Neural cell (in vitro differentiated cells): Measurements from ENCODE around the gene KCNMB2. TPM values are rescaled to one million over a fixed set of nuclear protein-coding genes. Genes with fewer than 3 reads are reported as not detected.

Experiments used
- H2AFZ ChIP-seq: fragments of 200-600, 300-800 bp; sonication (generic), shearing (Covaris generic); 2 replicates; pipeline ENCODE4 v1.6.0; 2014; ENCODE audit warnings: low read depth, mild to moderate bottlenecking, antibody characterized with exemption, low read length, moderate library complexity
- H3F3A ChIP-seq: fragments of 200-600 bp; shearing (Covaris generic); 2 replicates; pipeline ENCODE4 v1.6.1; 2016; ENCODE audit warnings: mild to moderate bottlenecking, moderate library complexity, mixed read lengths, antibody characterized with exemption, low read length; ENCODE audit not compliant: insufficient read depth, poor library complexity, severe bottlenecking
- H3K27ac ChIP-seq: fragments of 200-600, 300-800 bp; sonication (generic), shearing (Covaris generic); 2 replicates; pipeline ENCODE4 v1.5.1; 2014; ENCODE audit warnings: mild to moderate bottlenecking, low read length, moderate library complexity
- H3K27me3 ChIP-seq: fragments of 300-800, 200-600 bp; sonication (generic), shearing (Covaris generic); 2 replicates; pipeline ENCODE4 v1.6.0; 2014; ENCODE audit warnings: mild to moderate bottlenecking, low read depth, low read length, moderate library complexity; ENCODE audit not compliant: insufficient read depth
- H3K36me3 ChIP-seq: fragments of 300-800, 200-600 bp; sonication (generic), shearing (Covaris generic); 2 replicates; pipeline ENCODE4 v1.5.1; 2014; ENCODE audit warnings: mild to moderate bottlenecking, antibody characterized with exemption, low read length, moderate library complexity; ENCODE audit not compliant: insufficient read depth
- H3K4me2 ChIP-seq: fragments of 300-800, 200-600 bp; sonication (generic), shearing (Covaris generic); 2 replicates; pipeline ENCODE4 v1.6.0; 2014; ENCODE audit warnings: mild to moderate bottlenecking, low read length
- H3K4me3 ChIP-seq: fragments of 300-800, 200-600 bp; sonication (generic), shearing (Covaris generic); 2 replicates; pipeline ENCODE4 v1.5.1; 2014; ENCODE audit warnings: mild to moderate bottlenecking, low read length, moderate library complexity
- H3K79me2 ChIP-seq: fragments of 200-600 bp; shearing (Covaris generic); replicated peaks from 2 replicates; pipeline ENCODE4 v1.6.0; 2014; ENCODE audit warnings: mild to moderate bottlenecking, low read length, moderate library complexity; ENCODE audit not compliant: insufficient read depth
- H3K9ac ChIP-seq: fragments of 300-800, 200-600 bp; sonication (generic), shearing (Covaris generic); 2 replicates; pipeline ENCODE4 v1.6.1; 2016; ENCODE audit warnings: mild to moderate bottlenecking, low read length, mixed read lengths
- H3K9me2 ChIP-seq: fragments of 200-600 bp; shearing (Covaris generic); 2 replicates; pipeline ENCODE4 v1.6.1; 2016; ENCODE audit warnings: mild to moderate bottlenecking, low read length, mixed read lengths; ENCODE audit not compliant: insufficient read depth
- H3K9me3 ChIP-seq: fragments of 200-600, 300-800 bp; sonication (generic), shearing (Covaris generic); 2 replicates; pipeline ENCODE4 v1.6.1; 2016; ENCODE audit warnings: mild to moderate bottlenecking, mixed run types, low read length, moderate library complexity, mixed read lengths
- H4K20me1 ChIP-seq: fragments of 200-600 bp; shearing (Covaris generic); 2 replicates; pipeline ENCODE4 v1.6.1; 2016; ENCODE audit warnings: mild to moderate bottlenecking, mixed run types; ENCODE audit not compliant: insufficient read depth
- EP300 ChIP-seq: fragments of 450-650 bp; conservative IDR thresholded peaks from 2 replicates; pipeline ENCODE4 v1.6.1; 2014; ENCODE audit warnings: antibody characterized with exemption, mild to moderate bottlenecking, moderate library complexity; ENCODE audit not compliant: poor library complexity, severe bottlenecking
- EZH2 ChIP-seq: fragments of 200-600, 300-800 bp; shearing (Covaris generic), sonication (generic); IDR thresholded peaks from 2 replicates; pipeline ENCODE4 v1.6.1; 2014; ENCODE audit warnings: antibody characterized with exemption, low read length, borderline replicate concordance, mild to moderate bottlenecking; ENCODE audit not compliant: insufficient read depth, poor library complexity, severe bottlenecking
- MXI1 ChIP-seq: fragments of 450-650 bp; conservative IDR thresholded peaks from 2 replicates; pipeline ENCODE4 v1.6.1; 2014; ENCODE audit warnings: antibody characterized with exemption, mild to moderate bottlenecking; ENCODE audit not compliant: poor library complexity, severe bottlenecking
- POLR2AphosphoS5 ChIP-seq: IDR thresholded peaks from 2 replicates; pipeline ENCODE4 v1.6.1; 2012
- RAD21 ChIP-seq: fragments of 450-650 bp; conservative IDR thresholded peaks from 2 replicates; pipeline ENCODE4 v1.6.1; 2014; ENCODE audit warnings: antibody characterized with exemption, mild to moderate bottlenecking, moderate library complexity
- REST ChIP-seq: IDR thresholded peaks from 2 replicates; pipeline ENCODE4 v1.6.1; 2012; ENCODE audit warnings: borderline replicate concordance
- SMC3 ChIP-seq: fragments of 450-650 bp; conservative IDR thresholded peaks from 2 replicates; pipeline ENCODE4 v1.6.1; 2014; ENCODE audit warnings: antibody characterized with exemption, mild to moderate bottlenecking, moderate library complexity; ENCODE audit not compliant: poor library complexity
- TAF1 ChIP-seq: IDR thresholded peaks from 2 replicates; pipeline ENCODE4 v1.6.1; 2012; ENCODE audit warnings: low read depth
- polyA plus RNA-seq: library from polyadenylated mRNA; depleted of rRNA; stranded (reverse); fragments of >200 nt; gene quantifications from 2 replicates; pipeline ENCODE4 v1.2.3, GENCODE V29; 2014
- TF ChIP-seq, protein P1 (sequence below): fragments of 450-650 bp; IDR thresholded peaks from 2 replicates; pipeline ENCODE4 v1.5.1; 2014; ENCODE audit warnings: antibody characterized with exemption, mild to moderate bottlenecking, moderate library complexity; ENCODE audit not compliant: poor library complexity, severe bottlenecking

The KCNMB2 gene
- polyA plus RNA-seq, 1 donor from 2014 or later: 0.93 TPM

DNA sequence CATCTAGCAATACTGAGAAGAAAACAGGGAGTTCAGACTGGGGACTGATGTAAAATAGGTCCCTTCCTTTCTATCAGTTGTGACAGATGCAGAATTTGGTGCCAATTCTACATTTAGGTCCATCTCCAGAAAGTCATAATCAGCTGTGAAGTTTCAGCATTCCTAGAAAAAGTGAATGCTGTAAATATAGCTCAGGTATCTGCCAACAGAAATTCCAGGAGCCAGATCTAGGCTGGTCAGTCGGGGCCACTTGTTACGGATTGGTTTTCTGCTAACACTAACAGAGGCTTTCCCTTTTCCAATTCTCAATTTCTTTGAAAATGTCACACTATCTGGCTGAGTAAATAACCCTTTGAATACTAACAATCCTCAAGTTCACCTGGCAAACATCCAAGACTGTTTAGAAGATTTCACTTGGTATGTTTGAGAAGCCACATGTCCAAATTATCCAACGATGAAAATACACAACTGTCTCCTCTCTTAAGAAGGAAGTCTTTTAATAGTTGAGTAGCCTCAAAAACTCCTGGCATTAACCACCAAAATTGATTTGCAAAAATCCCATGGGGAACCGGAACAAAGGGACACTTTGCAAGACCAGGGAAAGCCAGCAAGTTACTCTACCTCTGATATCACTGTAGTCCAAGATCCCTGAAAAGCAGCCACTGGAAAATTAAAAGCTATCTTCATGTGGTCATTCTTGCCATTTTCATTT, 313.1 kb downstream of the KCNMB2 start:
- TF ChIP-seq SMC3: no peak
- TF ChIP-seq REST: no peak
- no peak for TF ChIP-seq RAD21
- H3K27ac ChIP-seq: no peak overlapping the region
- no peak overlapping the region for H3K9ac ChIP-seq
- no peaks in the 10 kb centered on the region for H3K27me3 ChIP-seq
- H3K9me2 ChIP-seq: no peaks in the 10 kb centered on the region
- no peaks in the 10 kb centered on the region for H4K20me1 ChIP-seq
- no peaks in the 10 kb centered on the region for H3K79me2 ChIP-seq
- no peaks in the 10 kb centered on the region for H3F3A ChIP-seq
- H3K36me3 ChIP-seq: no peaks in the 10 kb centered on the region
- H2AFZ ChIP-seq: no peak overlapping the region
- H3K4me2 ChIP-seq: no peak overlapping the region
- no peaks in the 10 kb centered on the region for H3K9me3 ChIP-seq
- H3K4me3 ChIP-seq: no peak overlapping the region

DNA sequence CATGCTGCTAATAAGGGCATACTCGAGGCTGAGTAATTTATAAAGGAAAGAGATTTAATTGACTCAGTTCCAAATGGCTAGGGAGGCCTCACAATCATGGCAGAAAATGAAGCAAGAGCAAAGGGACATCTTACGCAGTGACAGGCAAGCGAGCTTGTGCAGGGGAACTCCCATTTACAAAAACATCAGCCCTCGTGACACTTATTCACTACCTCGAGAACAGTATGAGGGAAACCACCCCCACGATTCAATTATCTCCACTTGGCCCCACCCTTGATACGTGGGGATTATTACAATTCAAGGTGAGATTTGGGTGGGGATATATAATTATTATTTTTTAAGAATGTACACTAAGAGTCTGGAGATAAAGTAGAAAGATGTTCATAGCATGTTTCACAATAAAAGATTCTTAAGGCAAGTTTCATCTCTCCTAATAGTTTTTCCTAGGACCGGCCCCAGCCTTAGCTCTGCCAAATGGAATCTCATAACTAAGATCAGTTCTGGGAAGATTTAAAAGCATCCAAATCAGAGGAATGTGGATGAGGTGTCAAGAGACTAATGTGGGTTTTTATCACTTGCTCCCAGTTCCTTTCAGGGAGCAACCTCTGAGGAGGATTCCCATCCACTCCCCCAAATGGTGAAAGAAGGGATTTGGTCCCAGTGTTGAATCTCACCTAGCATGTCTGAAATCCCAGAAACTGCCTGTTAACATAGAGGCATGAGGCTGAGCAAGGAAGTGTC, 314.4 kb downstream of the KCNMB2 start:
- H4K20me1 ChIP-seq: no peaks in the 10 kb centered on the region
- no peak overlapping the region for H2AFZ ChIP-seq
- no peaks in the 10 kb centered on the region for H3K9me2 ChIP-seq
- H3K9me3 ChIP-seq: no peaks in the 10 kb centered on the region
- H3F3A ChIP-seq: no peaks in the 10 kb centered on the region
- H3K27ac ChIP-seq: no peak overlapping the region
- TF ChIP-seq MXI1 (no peak), TAF1 (no peak), RAD21 (no peak), EZH2 (no peak), REST (no peak), POLR2AphosphoS5 (no peak), EP300 (no peak), SMC3 (no peak)
- TF ChIP-seq, protein P1, sequence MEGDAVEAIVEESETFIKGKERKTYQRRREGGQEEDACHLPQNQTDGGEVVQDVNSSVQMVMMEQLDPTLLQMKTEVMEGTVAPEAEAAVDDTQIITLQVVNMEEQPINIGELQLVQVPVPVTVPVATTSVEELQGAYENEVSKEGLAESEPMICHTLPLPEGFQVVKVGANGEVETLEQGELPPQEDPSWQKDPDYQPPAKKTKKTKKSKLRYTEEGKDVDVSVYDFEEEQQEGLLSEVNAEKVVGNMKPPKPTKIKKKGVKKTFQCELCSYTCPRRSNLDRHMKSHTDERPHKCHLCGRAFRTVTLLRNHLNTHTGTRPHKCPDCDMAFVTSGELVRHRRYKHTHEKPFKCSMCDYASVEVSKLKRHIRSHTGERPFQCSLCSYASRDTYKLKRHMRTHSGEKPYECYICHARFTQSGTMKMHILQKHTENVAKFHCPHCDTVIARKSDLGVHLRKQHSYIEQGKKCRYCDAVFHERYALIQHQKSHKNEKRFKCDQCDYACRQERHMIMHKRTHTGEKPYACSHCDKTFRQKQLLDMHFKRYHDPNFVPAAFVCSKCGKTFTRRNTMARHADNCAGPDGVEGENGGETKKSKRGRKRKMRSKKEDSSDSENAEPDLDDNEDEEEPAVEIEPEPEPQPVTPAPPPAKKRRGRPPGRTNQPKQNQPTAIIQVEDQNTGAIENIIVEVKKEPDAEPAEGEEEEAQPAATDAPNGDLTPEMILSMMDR: no peak
- H3K4me2 ChIP-seq: no peak overlapping the region
- no peak overlapping the region for H3K4me3 ChIP-seq
- no peak overlapping the region for H3K9ac ChIP-seq
- no peaks in the 10 kb centered on the region for H3K79me2 ChIP-seq
- H3K36me3 ChIP-seq: no peaks in the 10 kb centered on the region
- H3K27me3 ChIP-seq: no peaks in the 10 kb centered on the region
